Ishikawa (cell line): ENCODE measurements around the gene PLSCR1.

Experiments used
- EGR1 ChIP-seq: IDR thresholded peaks from 2 replicates; pipeline ENCODE4 v1.6.1; 2012
- EP300 ChIP-seq: IDR thresholded peaks from 2 replicates; pipeline ENCODE4 v1.6.1; 2012; ENCODE audit warnings: borderline replicate concordance
- NFIC ChIP-seq: IDR thresholded peaks from 2 replicates; pipeline ENCODE4 v1.6.1; 2012
- RAD21 ChIP-seq: IDR thresholded peaks from 2 replicates; pipeline ENCODE4 v1.6.1; 2012; ENCODE audit warnings: low read depth
- TEAD4 ChIP-seq: IDR thresholded peaks from 2 replicates; pipeline ENCODE4 v1.6.1; 2012

DNA sequence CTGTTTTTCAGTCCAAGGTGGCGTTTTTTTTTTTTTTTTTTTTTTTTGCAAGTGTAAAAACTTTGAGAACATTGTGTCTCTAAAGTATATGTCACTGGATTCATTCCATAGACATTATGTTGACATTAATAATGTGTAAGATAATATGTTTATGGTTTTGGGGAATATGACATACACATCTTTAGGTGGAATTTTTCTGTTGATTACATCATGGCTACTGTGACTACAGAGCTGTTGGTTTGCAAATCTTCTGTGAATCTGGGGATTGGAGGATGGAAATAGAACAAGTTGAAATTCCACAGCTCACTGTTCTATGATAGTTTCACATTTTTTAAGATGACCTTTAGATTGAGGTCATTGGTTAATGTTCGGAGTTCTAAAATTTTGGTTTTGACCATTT is 50.6 kb downstream of the PLSCR1 start:
- TF ChIP-seq RAD21 (no peak), NFIC (no peak), TEAD4 (no peak), EGR1 (no peak), EP300 (no peak)
